Upper lobe of left lung (tissue), 6 donors: ENCODE results near the gene FBLIM1. TPM values are rescaled to one million over a fixed set of nuclear protein-coding genes. Genes with fewer than 3 reads are reported as not detected.
"Not testable (repeated sequence)": the region's sequence is repeated elsewhere in the genome, so short reads cannot be mapped to it uniquely, and the experiment has no call there.

ENCODE experiments used
- ATAC-seq, 2 donors: fragments of 200-7000 bp; cut with Tn5 transposase; one replicate each; pipeline ENCODE4 v1.9.1; 2022; ENCODE audit warnings: mild to moderate bottlenecking in 2 of 2, moderate library complexity in 2 of 2; ENCODE audit not compliant: low FRiP score in 2 of 2
- DNase-seq, 2 donors: peaks; one replicate each; pipeline ENCODE4 v3.0.0-alpha.2; 2019 to 2020
- H3K27ac ChIP-seq, 4 donors: fragments of 200-600 bp; sonication (generic); one replicate each; pipeline ENCODE4 v1.5.1; 2016 to 2019
- H3K27me3 ChIP-seq, 4 donors: fragments of 200-600 bp; sonication (generic); one replicate each; pipeline ENCODE4 v1.5.1; 2017 to 2019
- H3K36me3 ChIP-seq, 4 donors: fragments of 200-600 bp; sonication (generic); one replicate each; pipeline ENCODE4 v1.5.1; 2016 to 2019
- H3K4me1 ChIP-seq, 4 donors: fragments of 200-600 bp; sonication (generic); one replicate each; pipeline ENCODE4 v1.5.1; 2018 to 2019
- H3K4me3 ChIP-seq, 4 donors: fragments of 200-600 bp; sonication (generic); one replicate each; pipeline ENCODE4 v1.5.1; 2017 to 2019; ENCODE audit warnings: mild to moderate bottlenecking in 2 of 4, moderate library complexity in 1 of 4
- H3K9me3 ChIP-seq, 4 donors: fragments of 200-600 bp; sonication (generic); one replicate each; pipeline ENCODE4 v1.5.1; 2018 to 2019
- EP300 ChIP-seq, 4 donors: sonication (generic); formaldehyde crosslinking; IDR thresholded peaks; one replicate each; pipeline ENCODE4 v1.5.1; 2017; ENCODE audit warnings: antibody characterized with exemption in 4 of 4, control low read depth in 2 of 4
- POLR2A ChIP-seq, 4 donors: fragments of 450-650 bp; IDR thresholded peaks; one replicate each; pipeline ENCODE4 v1.5.1; 2016 to 2017; ENCODE audit warnings: antibody characterized with exemption in 4 of 4, mild to moderate bottlenecking in 2 of 4
- POLR2AphosphoS5 ChIP-seq, 2 donors: sonication (generic); formaldehyde crosslinking; IDR thresholded peaks; one replicate each; pipeline ENCODE4 v1.5.1; 2017; ENCODE audit warnings: antibody characterized with exemption in 2 of 2
- WGBS, 2 donors: methylation state at CpG; one replicate each; pipeline ENCODE4 v1.1.5; 2017 to 2018; 5-methylcytosine and 5-hydroxymethylcytosine counted together
- total RNA-seq, 6 donors: library from RNA; depleted of rRNA in 4 of 6; stranded (reverse); fragments of >200 nt in 4 of 6; gene quantifications; one replicate each; pipeline versions ENCODE4 v1.1.0 to v1.2.1, GENCODE V29; 2016 to 2021
- TF ChIP-seq, protein P1 (sequence below), 6 experiments: fragments of 450-650 bp in 4 of 6; fragments of 200-600 bp in 2 of 6; sonication (generic) in 2 of 6; IDR thresholded peaks; one replicate each; pipeline ENCODE4 v1.5.1; 2016 to 2019; ENCODE audit warnings: antibody characterized with exemption in 6 of 6
- donor health status: DM: no; HTN: no; CAD: no; lungs with moderate emphysema.
- donor health status: DM: no; HTN: yes; CAD: no; lungs with severe emphysema.

Gene FBLIM1
- total RNA-seq, 6 donors from 2014 or later, result 11.2 to 51.3 (median 35.1) TPM

DNA sequence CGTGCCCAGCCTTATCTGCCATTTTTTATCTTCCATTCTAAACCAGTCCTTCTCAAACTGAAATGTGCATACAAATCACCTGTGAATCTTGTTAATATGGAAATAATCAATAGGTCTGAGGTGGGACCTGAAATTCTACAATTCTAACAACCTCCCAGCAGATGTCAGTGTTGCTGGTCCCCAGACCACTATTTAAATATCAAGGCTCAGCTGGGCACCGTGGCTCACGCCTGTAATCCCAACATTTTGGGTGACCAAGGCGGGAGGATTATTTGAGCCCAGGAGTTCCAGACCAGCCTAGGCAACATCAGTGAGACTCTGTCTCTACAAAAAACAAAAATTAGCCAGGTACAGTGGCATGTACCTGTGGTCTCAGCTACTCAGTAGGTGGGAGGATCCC, 44.8 kb downstream of the FBLIM1 start:
- no peak for ATAC-seq
- no peak for DNase-seq
- 21 to 36% methylated on average over 3 to 4 of the region's 4 CpGs for WGBS, 2 donors

DNA sequence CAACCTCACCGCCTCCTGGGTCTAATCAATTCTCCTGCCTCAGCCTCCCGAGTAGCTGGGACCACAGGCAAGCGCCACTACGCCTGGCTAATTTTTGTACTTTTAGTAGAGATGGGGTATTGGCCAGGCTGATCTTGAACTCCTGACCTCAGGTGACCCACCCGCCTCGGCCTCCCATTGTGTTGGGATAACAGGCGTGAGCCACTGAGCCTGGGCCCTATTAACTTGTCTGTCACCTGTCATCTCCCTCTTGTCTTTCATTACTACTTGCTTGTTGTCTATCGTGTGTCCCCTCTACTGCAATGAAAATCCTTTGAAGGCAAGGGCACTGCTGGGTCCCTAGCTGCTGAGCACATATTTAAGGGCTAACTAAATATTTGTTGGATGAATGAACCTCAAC, 45.5 kb downstream of the FBLIM1 start:
- no peaks in the 10 kb centered on the region for H3K27me3 ChIP-seq
- H3K27ac ChIP-seq, result no peak overlapping the region
- H3K9me3 ChIP-seq, result no peaks in the 10 kb centered on the region
- 85 to 90% methylated on average over 8 of the region's 8 CpGs for WGBS, 2 donors
- no peaks in the 10 kb centered on the region for H3K36me3 ChIP-seq
- no peak overlapping the region for H3K4me3 ChIP-seq
- H3K4me1 ChIP-seq, result peaks cover 20 to 24% (median 22%) of the 10 kb centered on the region in 4 donors
- ATAC-seq (no peak), DNase-seq (no peak)
- TF ChIP-seq EP300 (IDR thresholded peaks at IDR 0.05) (no peak), POLR2A (IDR thresholded peaks at IDR 0.05) (no peak), POLR2AphosphoS5 (IDR thresholded peaks at IDR 0.05) (no peak)
- TF ChIP-seq, protein P1, sequence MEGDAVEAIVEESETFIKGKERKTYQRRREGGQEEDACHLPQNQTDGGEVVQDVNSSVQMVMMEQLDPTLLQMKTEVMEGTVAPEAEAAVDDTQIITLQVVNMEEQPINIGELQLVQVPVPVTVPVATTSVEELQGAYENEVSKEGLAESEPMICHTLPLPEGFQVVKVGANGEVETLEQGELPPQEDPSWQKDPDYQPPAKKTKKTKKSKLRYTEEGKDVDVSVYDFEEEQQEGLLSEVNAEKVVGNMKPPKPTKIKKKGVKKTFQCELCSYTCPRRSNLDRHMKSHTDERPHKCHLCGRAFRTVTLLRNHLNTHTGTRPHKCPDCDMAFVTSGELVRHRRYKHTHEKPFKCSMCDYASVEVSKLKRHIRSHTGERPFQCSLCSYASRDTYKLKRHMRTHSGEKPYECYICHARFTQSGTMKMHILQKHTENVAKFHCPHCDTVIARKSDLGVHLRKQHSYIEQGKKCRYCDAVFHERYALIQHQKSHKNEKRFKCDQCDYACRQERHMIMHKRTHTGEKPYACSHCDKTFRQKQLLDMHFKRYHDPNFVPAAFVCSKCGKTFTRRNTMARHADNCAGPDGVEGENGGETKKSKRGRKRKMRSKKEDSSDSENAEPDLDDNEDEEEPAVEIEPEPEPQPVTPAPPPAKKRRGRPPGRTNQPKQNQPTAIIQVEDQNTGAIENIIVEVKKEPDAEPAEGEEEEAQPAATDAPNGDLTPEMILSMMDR (IDR thresholded peaks at IDR 0.05), result no peak

More for the DNA sequence above, 44.8 kb downstream of the FBLIM1 start:
- no peak overlapping the region for H3K27ac ChIP-seq
- H3K9me3 ChIP-seq, result no peaks in the 10 kb centered on the region
- H3K4me3 ChIP-seq, result no peak overlapping the region
- no peaks in the 10 kb centered on the region for H3K27me3 ChIP-seq
- H3K4me1 ChIP-seq, result peaks cover 24 to 29% (median 25%) of the 10 kb centered on the region in 4 donors
- H3K36me3 ChIP-seq, result no peaks in the 10 kb centered on the region
- TF ChIP-seq, protein P1 (IDR thresholded peaks at IDR 0.05), result peak in 3 of 6 experiments; percentile 10 to 36 (median 32)
- no peak for TF ChIP-seq POLR2A (IDR thresholded peaks at IDR 0.05)

DNA sequence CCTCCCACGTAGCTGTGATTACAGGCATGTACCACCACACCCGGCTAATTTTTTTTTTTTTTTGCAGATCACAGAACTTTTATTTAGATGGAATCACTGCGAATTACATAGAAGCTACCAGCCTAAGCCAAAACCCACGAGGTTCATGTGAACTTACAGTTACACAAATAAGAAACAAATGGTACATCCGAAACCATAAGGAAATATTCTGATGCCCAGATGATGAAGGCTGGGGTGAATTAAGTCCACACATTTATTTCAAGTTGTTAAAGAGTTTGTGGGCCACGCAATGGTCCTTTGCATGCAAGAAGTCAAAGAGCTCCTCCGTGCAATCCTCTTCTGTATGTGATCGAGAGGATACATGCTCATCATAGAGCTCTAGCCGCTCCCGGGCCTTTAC, 48.5 kb downstream of the FBLIM1 start:
- WGBS, 2 donors, result 89 to 93% methylated on average over 10 of the region's 10 CpGs
- Histone ChIP-seq H3K27ac (no peak overlapping the region), H3K9me3 (no peaks in the 10 kb centered on the region), H3K36me3 (no peaks in the 10 kb centered on the region), H3K4me3 (no peak overlapping the region), H3K4me1 (peaks cover 0 to 4% (median 0%) of the 10 kb centered on the region in 4 donors), H3K27me3 (no peaks in the 10 kb centered on the region)
- TF ChIP-seq, protein P1 (IDR thresholded peaks at IDR 0.05), result no peak
- TF ChIP-seq POLR2AphosphoS5 (IDR thresholded peaks at IDR 0.05) (no peak), EP300 (IDR thresholded peaks at IDR 0.05) (no peak), POLR2A (IDR thresholded peaks at IDR 0.05) (no peak)
- DNase-seq, result no peak
- no peak for ATAC-seq

DNA sequence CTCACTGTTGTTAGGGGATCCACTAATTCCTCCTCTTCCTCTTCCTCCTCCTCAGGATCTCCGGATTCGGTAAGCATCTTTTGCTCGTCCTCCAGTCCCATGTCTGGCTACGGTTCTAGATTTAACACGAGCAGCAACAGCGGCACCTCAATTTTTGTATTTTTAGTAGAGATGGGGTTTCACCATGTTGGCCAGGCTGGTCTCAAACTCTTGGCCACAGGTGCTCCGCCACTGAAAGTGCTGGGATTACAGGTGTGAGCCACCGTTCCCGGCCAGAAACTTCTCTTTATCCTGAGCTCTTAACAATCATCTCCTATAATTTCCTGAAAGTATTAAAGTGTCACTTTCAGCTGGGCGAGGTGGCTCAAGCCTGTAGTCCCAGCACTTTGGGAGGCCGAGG, 49.0 kb downstream of the FBLIM1 start, which contains the start of gene UQCRHL:
Gene UQCRHL, minus strand, starts transcription at position 101 of the 400 bp plus-strand sequence. Its CDS starts 0 bp downstream, at position 101.
- H3K27ac ChIP-seq, DNase-seq, H3K27me3 ChIP-seq, H3K9me3 ChIP-seq, H3K4me3 ChIP-seq, ATAC-seq, H3K4me1 ChIP-seq, H3K36me3 ChIP-seq: not testable (repeated sequence)
- WGBS, 2 donors, result 86 to 87% methylated on average over 11 of the region's 11 CpGs

DNA sequence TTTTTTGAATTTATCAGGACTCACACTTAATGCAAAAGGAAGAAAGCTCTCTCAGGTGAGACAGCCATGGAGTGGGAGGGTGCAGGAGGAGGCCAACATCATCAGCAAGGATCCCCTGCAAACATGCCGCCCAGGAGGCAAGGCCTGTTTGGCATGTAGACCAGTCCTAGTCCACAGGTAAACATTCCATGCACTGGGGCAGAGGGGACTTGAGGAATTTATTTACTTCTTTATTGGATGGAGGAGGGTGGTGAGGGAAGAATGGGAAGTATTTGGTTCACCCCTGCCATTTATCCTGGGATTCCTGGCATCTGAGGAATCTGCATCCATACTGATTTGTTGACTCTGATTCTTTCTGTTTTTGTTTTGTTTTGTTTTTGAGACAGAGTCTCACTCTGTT, 50.4 kb downstream of the FBLIM1 start:
- no peak overlapping the region for H3K27ac ChIP-seq
- DNase-seq (no peak), ATAC-seq (no peak)
- H3K27me3 ChIP-seq, result no peaks in the 10 kb centered on the region
- no peak overlapping the region for H3K4me3 ChIP-seq
- H3K36me3 ChIP-seq, result no peaks in the 10 kb centered on the region
- H3K9me3 ChIP-seq, result no peaks in the 10 kb centered on the region
- WGBS, 2 donors, result 77 to 100% methylated on average over 1 of the region's 1 CpG
- peaks cover 0 to 4% (median 0%) of the 10 kb centered on the region in 4 donors for H3K4me1 ChIP-seq
- TF ChIP-seq EP300 (IDR thresholded peaks at IDR 0.05), result no peak
- no peak for TF ChIP-seq POLR2AphosphoS5 (IDR thresholded peaks at IDR 0.05)
- TF ChIP-seq, protein P1 (IDR thresholded peaks at IDR 0.05), result no peak
- TF ChIP-seq POLR2A (IDR thresholded peaks at IDR 0.05), result no peak
